ENCODE measurements around the gene DAB2IP. TPM values are rescaled to one million over a fixed set of nuclear protein-coding genes. Genes with fewer than 3 reads are reported as not detected.

The DAB2IP gene
- total RNA-seq, 1 experiment from 2014 or later = 56.3 TPM

GRCh38 chr9:121655231-121655755 is 3.9 kb downstream of the DAB2IP start:
- CTCF ChIA-PET = interaction anchor here (0.6 kb wide), 1 partner anchor 37 kb away, joined by 3 read pairs; no protein-coding TSS in a partner anchor
- BruUV-seq (replicated peaks) = no TSS peak
- no peak for DNase-seq
- intact Hi-C loops (cut with micrococcal nuclease; ENCODE audit: unreplicated experiment) = no loop called here
- Mint-ChIP-seq H3K36me3 (ENCODE audit: insufficient read depth, unreplicated experiment) (peaks cover 15% of the 10 kb centered on the region), H3K9me3 (ENCODE audit: low read depth, unreplicated experiment) (no peaks in the 10 kb centered on the region), H3K4me1 (ENCODE audit: low read depth, unreplicated experiment) (peaks cover 7% of the 10 kb centered on the region), H3K27me3 (ENCODE audit: unreplicated experiment) (no peaks in the 10 kb centered on the region), H3K4me3 (ENCODE audit: low read depth, unreplicated experiment) (no peak overlapping the region), H3K27ac (ENCODE audit: unreplicated experiment) (no peak overlapping the region)
- TF ChIP-seq CTCF (IDR thresholded peaks at IDR 0.05; ENCODE audit: unreplicated experiment) = no peak

DNA sequence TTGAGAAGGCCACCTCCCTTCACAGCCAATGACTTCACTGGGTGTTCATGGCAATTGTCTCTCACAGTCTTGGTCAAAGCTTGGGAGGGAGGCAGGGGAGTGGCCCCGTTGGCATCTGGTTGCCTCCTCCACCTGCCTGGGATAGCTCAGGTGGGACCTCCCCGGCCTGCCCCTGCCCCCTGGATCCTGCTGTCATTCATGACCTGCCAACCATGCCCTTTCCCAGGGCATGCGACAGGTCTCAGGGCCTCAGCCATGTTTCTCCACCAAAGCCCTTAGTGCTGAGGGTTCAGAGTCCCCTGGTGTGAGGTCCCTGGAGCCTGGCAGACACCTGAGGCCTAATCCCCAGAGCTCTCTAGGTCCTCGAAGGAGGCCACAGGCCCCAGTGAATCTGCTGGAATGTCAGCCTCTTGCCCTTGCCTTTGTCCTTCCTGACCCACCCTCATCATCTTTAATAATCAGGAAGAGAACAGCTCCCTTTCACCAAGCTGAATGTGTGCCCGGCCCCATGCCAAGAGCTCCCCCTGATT is 5.6 kb downstream of the DAB2IP start:
- no peak overlapping the region for H3K4me3 Mint-ChIP-seq (ENCODE audit: low read depth, unreplicated experiment)
- no peaks in the 10 kb centered on the region for H3K27me3 Mint-ChIP-seq (ENCODE audit: unreplicated experiment)
- peaks cover 5% of the 10 kb centered on the region for H3K36me3 Mint-ChIP-seq (ENCODE audit: insufficient read depth, unreplicated experiment)
- H3K9me3 Mint-ChIP-seq (ENCODE audit: low read depth, unreplicated experiment) = no peaks in the 10 kb centered on the region
- CTCF ChIA-PET = no interaction called here
- no peak for DNase-seq
- intact Hi-C loops (cut with micrococcal nuclease; ENCODE audit: unreplicated experiment) = no loop called here
- no peak overlapping the region for H3K27ac Mint-ChIP-seq (ENCODE audit: unreplicated experiment)
- no peak for TF ChIP-seq CTCF (IDR thresholded peaks at IDR 0.05; ENCODE audit: unreplicated experiment)
- BruUV-seq (replicated peaks) = no TSS peak
- no peaks in the 10 kb centered on the region for H3K4me1 Mint-ChIP-seq (ENCODE audit: low read depth, unreplicated experiment)

GRCh38 chr9:121658166-121658565 is 6.7 kb downstream of the DAB2IP start:
- H3K27me3 Mint-ChIP-seq (ENCODE audit: unreplicated experiment) = no peaks in the 10 kb centered on the region
- no peak overlapping the region for H3K27ac Mint-ChIP-seq (ENCODE audit: unreplicated experiment)
- intact Hi-C loops (cut with micrococcal nuclease; ENCODE audit: unreplicated experiment) = no loop called here
- TF ChIP-seq CTCF (IDR thresholded peaks at IDR 0.05; ENCODE audit: unreplicated experiment) = no peak
- CTCF ChIA-PET = no interaction called here
- no peaks in the 10 kb centered on the region for H3K9me3 Mint-ChIP-seq (ENCODE audit: low read depth, unreplicated experiment)
- no TSS peak for BruUV-seq (replicated peaks)
- no peaks in the 10 kb centered on the region for H3K36me3 Mint-ChIP-seq (ENCODE audit: insufficient read depth, unreplicated experiment)
- no peak overlapping the region for H3K4me3 Mint-ChIP-seq (ENCODE audit: low read depth, unreplicated experiment)
- H3K4me1 Mint-ChIP-seq (ENCODE audit: low read depth, unreplicated experiment) = no peaks in the 10 kb centered on the region
- DNase-seq = no peak

GRCh38 chr9:121658591-121658990 is 7.2 kb downstream of the DAB2IP start:
- H3K27ac Mint-ChIP-seq (ENCODE audit: unreplicated experiment) = no peak overlapping the region
- H3K9me3 Mint-ChIP-seq (ENCODE audit: low read depth, unreplicated experiment) = no peaks in the 10 kb centered on the region
- no peak overlapping the region for H3K4me3 Mint-ChIP-seq (ENCODE audit: low read depth, unreplicated experiment)
- no peak for DNase-seq
- H3K27me3 Mint-ChIP-seq (ENCODE audit: unreplicated experiment) = no peaks in the 10 kb centered on the region
- no peak for TF ChIP-seq CTCF (IDR thresholded peaks at IDR 0.05; ENCODE audit: unreplicated experiment)
- no TSS peak for BruUV-seq (replicated peaks)
- CTCF ChIA-PET = no interaction called here
- intact Hi-C loops (cut with micrococcal nuclease; ENCODE audit: unreplicated experiment) = no loop called here
- no peaks in the 10 kb centered on the region for H3K36me3 Mint-ChIP-seq (ENCODE audit: insufficient read depth, unreplicated experiment)
- H3K4me1 Mint-ChIP-seq (ENCODE audit: low read depth, unreplicated experiment) = no peaks in the 10 kb centered on the region

All from Calu3 (cell line).